ENCODE data around the gene STOML1. TPM values are rescaled to one million over a fixed set of nuclear protein-coding genes. Genes with fewer than 3 reads are reported as not detected.
"Not testable (repeated sequence)": the region's sequence is repeated elsewhere in the genome, so short reads cannot be mapped to it uniquely, and the experiment has no call there.

The STOML1 gene
- total RNA-seq, 1 donor from 2014 or later, result 15.0 TPM

- no peak for DNase-seq (ENCODE audit: low spot score)
Measured at GRCh38 chr15:73962433-73962832, 29.7 kb downstream of the STOML1 start.

DNA sequence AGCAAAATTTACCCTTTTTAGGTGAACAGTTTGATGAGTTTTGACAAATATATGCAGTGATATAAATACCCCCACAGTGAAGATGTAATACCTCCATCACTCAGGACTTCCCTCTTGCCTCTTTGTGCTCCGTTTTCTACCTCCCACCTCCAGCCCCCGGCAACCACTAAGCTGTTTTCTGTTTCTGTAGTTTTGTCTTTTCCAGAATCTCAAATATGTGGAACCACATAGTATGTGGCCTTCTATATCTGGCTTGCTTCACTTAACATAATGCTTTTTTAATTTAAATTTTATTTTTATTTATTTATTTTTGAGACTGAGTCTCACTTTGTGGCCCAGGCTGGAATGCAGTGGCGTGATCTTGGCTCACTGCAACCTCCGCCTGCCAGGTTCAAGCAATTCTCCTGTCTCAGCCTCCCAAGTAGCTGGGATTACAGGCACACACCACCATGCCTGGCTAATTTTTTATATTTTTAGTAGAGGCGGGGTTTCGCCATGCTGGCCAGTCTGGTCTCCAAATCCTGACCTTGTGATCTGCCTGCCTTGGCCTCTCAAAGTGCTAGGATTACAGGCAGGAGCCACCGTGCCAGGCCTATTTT is 31.5 kb downstream of the STOML1 start:
- not testable (repeated sequence) for DNase-seq (ENCODE audit: low spot score)

GRCh38 chr15:73959801-73960200 is 32.3 kb downstream of the STOML1 start:
- no peak for DNase-seq (ENCODE audit: low spot score)

- DNase-seq (ENCODE audit: low spot score), result no peak
Measured at GRCh38 chr15:73959012-73959581, 33.0 kb downstream of the STOML1 start.

DNA sequence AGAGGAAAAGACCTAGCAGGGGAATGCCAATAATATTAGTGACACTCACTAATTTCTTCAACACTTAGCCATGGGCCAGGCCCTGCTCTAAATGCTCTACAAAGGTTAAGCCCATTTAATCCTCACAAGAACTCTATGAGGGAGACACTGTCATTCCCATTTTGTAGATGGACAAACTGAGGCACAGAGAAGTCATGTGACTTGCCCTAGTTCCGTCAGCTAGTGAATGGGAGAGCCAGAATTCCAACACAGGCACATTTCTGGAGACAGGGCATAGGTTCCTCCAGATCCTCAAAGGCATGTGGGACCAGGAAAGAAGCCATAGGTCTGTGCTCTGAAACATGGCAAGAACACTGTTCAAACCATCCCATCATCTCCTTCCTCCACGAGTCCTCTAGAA is 34.3 kb downstream of the STOML1 start:
- no peak for DNase-seq (ENCODE audit: low spot score)

DNA sequence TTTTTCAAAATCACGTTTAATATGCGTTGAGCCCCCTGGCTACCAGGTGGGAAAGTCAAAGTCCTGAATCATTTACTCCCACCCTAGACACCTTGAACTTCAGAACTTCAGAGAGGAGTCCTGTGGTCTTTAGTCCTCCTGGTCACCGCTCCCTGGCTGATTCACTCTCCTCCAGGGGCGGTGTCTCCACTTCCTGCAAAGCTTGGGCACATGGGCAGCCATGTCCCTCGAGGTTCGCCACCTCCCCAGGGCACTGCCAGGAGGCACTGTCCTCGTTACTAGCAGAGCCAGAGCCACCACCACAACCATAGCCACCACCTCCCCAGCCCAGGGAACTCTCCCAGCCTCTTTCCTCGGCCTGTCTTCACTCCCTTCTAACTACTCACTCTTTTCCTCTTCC is 34.8 kb downstream of the STOML1 start:
- DNase-seq (ENCODE audit: low spot score), result no peak

DNA sequence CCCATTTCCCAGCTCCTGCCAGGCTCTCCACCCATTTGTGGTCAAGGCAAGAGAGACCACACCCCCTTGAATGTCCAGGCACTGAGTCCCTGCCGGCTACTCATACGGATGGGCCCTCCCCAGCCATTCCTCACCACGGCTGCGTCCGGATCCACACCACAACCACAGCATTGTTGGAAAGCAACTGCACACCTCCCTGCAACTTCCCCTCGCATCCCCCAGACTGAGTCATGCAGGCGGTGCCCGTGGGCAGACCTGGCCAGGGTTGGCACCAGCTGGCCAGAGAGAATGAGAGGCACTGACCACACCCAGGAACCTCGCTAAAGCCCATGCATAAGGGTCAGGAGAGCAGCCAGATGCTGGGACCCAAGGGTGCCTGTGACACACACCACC is 35.4 kb downstream of the STOML1 start:
- DNase-seq (ENCODE audit: low spot score), result no peak

- DNase-seq (ENCODE audit: low spot score), result no peak
Measured at GRCh38 chr15:73955861-73956742, 36.0 kb downstream of the STOML1 start.

DNA sequence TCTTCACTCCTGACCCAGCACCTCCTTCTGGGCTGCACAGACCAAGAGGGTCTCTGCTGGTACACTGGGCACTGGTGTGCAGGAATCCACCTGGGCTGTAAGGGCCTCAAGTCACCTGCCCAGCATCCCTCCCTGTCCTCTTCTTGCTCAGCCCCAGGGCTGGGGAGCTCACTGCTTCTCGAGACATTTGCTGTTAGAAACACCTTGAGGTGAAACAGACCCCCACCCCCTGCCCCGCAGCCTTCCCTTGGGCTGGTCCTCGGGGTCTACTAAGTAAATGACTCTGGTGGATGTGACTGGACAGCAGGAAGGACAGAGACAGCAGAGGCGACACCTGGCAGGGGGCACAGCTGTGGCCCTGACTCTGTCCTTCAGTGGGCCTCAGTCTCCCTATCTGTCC is 36.8 kb downstream of the STOML1 start:
- no peak for DNase-seq (ENCODE audit: low spot score)

- DNase-seq (ENCODE audit: low spot score), result no peak
Measured at GRCh38 chr15:73954188-73955145, 37.6 kb downstream of the STOML1 start.

DNA sequence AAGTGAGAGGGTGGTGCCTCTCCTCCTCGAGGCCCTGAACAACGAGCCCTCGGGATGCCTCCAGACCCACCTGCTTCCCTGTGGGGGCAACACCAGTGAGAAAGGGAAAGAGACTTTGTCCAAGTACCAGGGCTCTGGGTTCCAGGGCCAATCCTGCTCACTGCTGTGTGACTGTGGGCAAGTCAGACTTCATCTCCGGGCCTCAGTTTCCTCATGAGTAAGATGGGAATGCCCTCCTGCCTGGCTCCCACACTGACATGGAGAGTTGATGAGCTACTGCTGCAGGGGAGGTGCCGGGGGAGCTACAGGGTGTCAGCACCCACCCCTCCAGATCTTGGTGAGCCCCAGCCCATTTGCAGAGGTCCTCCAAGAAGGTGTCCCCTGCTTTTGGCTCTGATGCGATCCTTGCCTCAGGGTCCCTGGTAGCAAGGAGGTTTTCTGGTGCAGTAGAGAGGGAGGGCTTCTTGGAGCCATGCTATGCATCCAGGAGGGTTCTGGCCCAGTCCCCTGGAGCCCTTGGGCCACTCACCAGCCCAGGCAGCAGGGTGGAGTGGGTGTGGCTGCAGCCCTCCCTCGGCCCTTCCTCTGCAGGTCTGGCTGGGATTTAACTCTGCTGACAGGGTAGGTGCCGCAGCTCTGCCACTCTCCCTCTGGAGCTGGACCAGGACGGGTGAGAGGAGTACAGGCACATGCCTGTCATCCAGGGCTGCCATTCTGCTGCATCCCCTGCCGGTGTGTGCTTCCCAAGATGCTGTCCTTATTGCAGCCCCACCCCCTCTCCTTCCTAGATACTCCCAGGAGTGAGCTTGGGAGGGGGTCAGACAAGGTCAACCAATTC is 39.0 kb downstream of the STOML1 start:
- no peak for DNase-seq (ENCODE audit: low spot score)

GRCh38 chr15:73952171-73952912 is 39.8 kb downstream of the STOML1 start:
- DNase-seq (ENCODE audit: low spot score), result no peak

DNA sequence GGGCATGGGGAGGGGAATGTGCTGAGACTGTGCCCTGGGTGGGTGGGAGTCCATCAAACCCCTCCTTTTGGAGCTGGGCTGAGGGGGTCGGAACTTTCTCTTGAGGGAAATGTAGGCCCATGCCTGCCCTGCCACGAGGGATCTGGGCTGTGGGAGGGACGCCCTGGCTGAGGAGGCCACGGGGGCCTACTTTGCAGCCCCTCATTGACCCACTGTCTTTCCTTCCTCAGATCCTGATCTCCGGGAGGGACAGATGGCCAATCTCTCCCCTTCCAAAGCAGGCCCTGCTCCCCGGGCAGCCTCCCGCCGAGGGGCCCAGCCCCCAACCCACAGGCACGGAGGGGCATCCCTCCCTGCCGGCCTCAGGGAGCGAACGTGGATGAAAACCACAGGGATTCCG is 40.5 kb downstream of the STOML1 start:
- no peak for DNase-seq (ENCODE audit: low spot score)

DNA sequence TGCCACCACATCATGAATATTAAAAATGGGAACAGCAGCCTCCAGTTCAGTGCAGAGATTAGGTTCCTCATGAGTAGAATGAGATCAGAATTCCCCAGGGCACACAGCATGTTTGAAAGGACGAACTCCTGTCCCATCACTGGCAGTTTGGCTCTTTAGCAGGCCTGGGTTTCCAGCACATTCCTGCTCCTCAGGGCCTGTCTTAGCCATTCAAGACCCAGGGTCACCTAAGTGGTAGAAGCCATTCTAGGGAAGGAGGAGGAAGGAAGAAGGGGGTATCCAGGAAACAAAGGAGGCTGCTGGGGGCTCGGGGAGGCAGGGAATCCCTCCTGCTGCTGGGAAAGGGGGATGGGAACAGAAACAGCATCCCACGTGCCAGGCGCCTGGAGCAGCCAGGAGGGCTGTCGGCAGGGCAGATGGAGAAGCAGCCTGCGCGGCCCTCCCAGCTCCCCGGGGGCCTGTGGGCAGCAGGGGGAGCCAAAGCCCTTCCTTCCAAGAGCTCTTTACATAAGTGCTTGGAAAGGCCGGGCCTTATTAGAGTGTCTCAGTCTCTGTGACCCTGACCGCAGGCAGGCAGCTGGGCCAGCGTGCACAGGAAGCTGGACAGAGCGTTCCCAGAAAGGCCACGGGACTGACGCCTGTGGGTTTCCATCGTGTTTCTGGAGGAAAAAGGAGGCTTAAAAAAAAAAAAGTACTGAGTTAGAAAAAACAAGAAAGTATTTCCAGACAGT is 41.1 kb downstream of the STOML1 start:
- DNase-seq (ENCODE audit: low spot score), result peak; percentile 89

DNA sequence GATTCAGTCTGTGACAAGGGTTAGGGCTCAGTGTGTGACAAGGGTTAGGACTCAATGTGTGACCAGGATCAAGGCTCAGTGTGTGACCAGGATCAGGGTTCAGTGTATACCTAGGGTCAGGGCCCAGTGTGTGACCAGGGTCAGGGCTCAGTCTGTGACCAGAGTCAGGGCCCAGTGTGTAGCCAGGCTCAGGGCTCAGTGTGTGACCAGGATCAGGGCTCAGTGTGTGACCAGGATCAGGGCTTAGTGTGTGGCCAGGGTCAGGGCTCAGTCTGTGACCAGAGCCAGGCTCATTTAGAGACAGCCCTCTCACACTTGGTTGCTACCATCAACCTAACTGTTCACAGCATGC is 41.6 kb downstream of the STOML1 start:
- no peak for DNase-seq (ENCODE audit: low spot score)

DNA sequence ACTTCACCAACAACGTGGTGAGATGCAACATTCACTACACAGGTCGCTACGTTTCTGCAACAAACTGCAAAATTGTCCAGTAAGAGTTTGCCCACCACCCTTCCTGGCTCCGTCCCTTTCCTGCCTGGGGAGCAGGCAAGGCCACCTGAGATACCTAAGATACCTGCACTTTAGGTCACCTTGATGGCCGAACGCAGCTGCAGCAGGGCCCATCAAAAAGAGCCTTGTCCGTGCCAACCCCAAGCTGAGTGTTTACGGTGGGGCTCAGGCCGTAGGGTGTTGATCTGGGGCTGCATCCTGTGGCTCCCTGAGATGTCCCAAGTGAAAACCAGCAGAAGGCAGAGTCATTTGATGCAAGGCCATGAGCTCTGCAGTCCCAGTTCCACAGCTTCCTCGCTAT is 42.6 kb downstream of the STOML1 start:
- no peak for DNase-seq (ENCODE audit: low spot score)

DNA sequence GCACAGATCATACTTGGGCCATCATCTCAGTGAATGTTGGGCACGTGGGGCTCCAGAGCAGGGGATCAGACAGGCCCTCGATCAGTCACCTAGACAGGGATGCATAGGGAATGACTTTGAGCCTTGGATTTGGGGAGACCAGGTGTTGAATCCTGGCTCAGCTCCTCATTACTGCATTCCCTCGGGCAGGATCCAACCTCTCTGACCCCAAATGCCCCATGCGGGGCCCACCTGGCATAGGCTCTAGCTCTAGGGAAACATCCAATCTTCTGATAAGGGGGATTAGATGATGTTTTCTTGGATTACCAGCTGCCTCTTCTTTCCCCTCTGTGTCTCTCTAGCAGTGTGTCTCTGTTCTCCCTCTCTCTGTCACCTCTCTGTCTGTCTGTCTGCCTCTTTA is 43.1 kb downstream of the STOML1 start:
- no peak for DNase-seq (ENCODE audit: low spot score)

DNA sequence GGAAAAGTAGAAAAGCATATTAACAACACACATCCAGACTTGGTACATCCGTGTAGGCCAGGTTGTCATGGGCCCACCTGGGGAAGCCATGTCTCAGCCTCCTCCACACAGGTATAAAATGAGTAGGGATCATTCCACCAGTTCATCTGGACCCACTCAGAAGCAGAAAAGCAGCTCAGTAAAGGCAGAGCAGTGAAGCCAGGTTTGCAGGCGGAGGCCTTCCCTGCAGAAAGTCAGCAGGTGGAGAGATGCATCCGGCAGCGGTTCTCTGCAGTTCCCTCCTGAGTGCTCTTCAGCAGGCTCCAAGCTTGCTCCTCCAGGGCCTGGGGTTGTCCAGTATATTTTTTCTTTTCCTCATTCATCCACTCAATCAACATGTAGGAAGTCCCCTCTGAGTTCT is 43.7 kb downstream of the STOML1 start:
- DNase-seq (ENCODE audit: low spot score), result no peak

DNA sequence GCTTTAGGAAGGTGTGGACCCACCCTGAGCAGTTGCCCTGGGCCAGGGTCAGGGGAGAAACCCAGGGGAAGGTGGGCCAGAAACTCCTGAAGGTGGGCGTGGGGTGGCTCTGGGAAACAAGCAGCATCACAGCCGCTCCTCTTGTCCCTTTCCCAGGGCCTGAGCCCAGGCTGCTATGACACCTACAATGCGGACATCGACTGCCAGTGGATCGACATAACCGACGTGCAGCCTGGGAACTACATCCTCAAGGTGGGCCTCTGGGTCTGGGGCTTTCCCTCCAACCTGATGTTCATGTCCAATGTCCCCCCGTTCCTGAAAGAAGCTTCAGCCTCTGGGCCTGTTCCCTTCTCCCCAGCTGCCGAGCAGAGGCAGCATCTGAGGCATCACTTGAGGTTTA is 44.4 kb downstream of the STOML1 start:
- DNase-seq (ENCODE audit: low spot score), result no peak

All from ureter (tissue), 1 donor.